DOHH2 (cell line): ENCODE measurements around the gene STAT5B.

Experiments
- H3F3A ChIP-seq: fragments of 200-600 bp; sonication (generic), shearing (Covaris generic); 2 replicates; pipeline ENCODE4 v1.6.0; 2016; ENCODE audit warnings: antibody characterized with exemption, mild to moderate bottlenecking; ENCODE audit not compliant: control insufficient read depth, insufficient read depth
- H3K27ac ChIP-seq: fragments of 200-600 bp; sonication (generic); 2 replicates; pipeline ENCODE4 v1.5.1; 2014; ENCODE audit warnings: low read depth, mild to moderate bottlenecking, low read length, moderate library complexity
- H3K27me3 ChIP-seq: fragments of 200-600 bp; sonication (generic); 2 replicates; pipeline ENCODE4 v1.6.1; 2014; ENCODE audit warnings: mild to moderate bottlenecking, low read length, mixed read lengths; ENCODE audit not compliant: control insufficient read depth
- H3K36me3 ChIP-seq: fragments of 200-600 bp; sonication (generic); 2 replicates; pipeline ENCODE4 v1.6.1; 2014; ENCODE audit warnings: mild to moderate bottlenecking, low read length, moderate library complexity, mixed read lengths; ENCODE audit not compliant: control insufficient read depth
- H3K4me1 ChIP-seq: fragments of 200-600 bp; sonication (generic); 2 replicates; pipeline ENCODE4 v1.6.1; 2014; ENCODE audit warnings: mild to moderate bottlenecking, low read length, mixed read lengths; ENCODE audit not compliant: control insufficient read depth
- H3K4me2 ChIP-seq: fragments of 200-600 bp; sonication (generic); 2 replicates; pipeline ENCODE4 v1.6.0; 2014; ENCODE audit warnings: mild to moderate bottlenecking, low read length, moderate library complexity
- H3K4me3 ChIP-seq: fragments of 200-600 bp; sonication (generic); 2 replicates; pipeline ENCODE4 v1.5.1; 2014; ENCODE audit warnings: mild to moderate bottlenecking, low read length, mixed read lengths
- H3K79me2 ChIP-seq: fragments of 200-600 bp; sonication (generic); 2 replicates; pipeline ENCODE4 v1.6.1; 2014; ENCODE audit warnings: mild to moderate bottlenecking, low read length, mixed read lengths; ENCODE audit not compliant: control insufficient read depth
- H3K9me2 ChIP-seq: fragments of 200-600 bp; sonication (generic); replicated peaks from 2 replicates; pipeline ENCODE4 v1.6.1; 2014; ENCODE audit warnings: mild to moderate bottlenecking, low read length, mixed read lengths; ENCODE audit not compliant: control insufficient read depth
- H3K9me3 ChIP-seq: fragments of 200-600 bp; sonication (generic); 2 replicates; pipeline ENCODE4 v1.6.1; 2014; ENCODE audit warnings: antibody characterized with exemption, low read length, mixed read lengths; ENCODE audit not compliant: control insufficient read depth, insufficient read depth
- H4K20me1 ChIP-seq: fragments of 200-600 bp; sonication (generic); 2 replicates; pipeline ENCODE4 v1.6.0; 2014; ENCODE audit warnings: low read depth, mild to moderate bottlenecking, antibody characterized with exemption, low read length, moderate library complexity; ENCODE audit not compliant: control insufficient read depth, insufficient read depth
- CTCF ChIP-seq: fragments of 200-600 bp; sonication (generic); IDR thresholded peaks from one replicate; pipeline ENCODE4 v1.5.1; 2014; ENCODE audit warnings: antibody characterized with exemption, mild to moderate bottlenecking, low read depth, low read length; ENCODE audit not compliant: poor library complexity, severe bottlenecking
- EZH2phosphoT487 ChIP-seq: fragments of 200-600 bp; sonication (generic); IDR thresholded peaks from 2 replicates; pipeline ENCODE4 v1.6.1; 2017; ENCODE audit warnings: borderline replicate concordance, mild to moderate bottlenecking, antibody characterized with exemption, low read length, moderate library complexity, mixed read lengths

Gene STAT5B

GRCh38 chr17:42200706-42201457 is 75.3 kb downstream of the STAT5B start:
- Histone ChIP-seq H3F3A (no peaks in the 10 kb centered on the region; the same call in 1 of the 2 replicates), H3K9me2 (no peaks in the 10 kb centered on the region), H3K4me1 (peaks cover 5% of the 10 kb centered on the region), H3K36me3 (peaks cover 32% of the 10 kb centered on the region; the same call in 1 of the 2 replicates), H3K79me2 (no peaks in the 10 kb centered on the region), H3K27me3 (no peaks in the 10 kb centered on the region), H3K4me3 (no peak overlapping the region), H3K4me2 (no peak overlapping the region), H4K20me1 (no peaks in the 10 kb centered on the region), H3K9me3 (no peaks in the 10 kb centered on the region), H3K27ac (no peak overlapping the region)
- TF ChIP-seq CTCF (no peak), EZH2phosphoT487 (no peak)

GRCh38 chr17:42199416-42200011 is 76.7 kb downstream of the STAT5B start:
- Histone ChIP-seq H3K27me3 (no peaks in the 10 kb centered on the region), H3K27ac (no peak overlapping the region), H4K20me1 (no peaks in the 10 kb centered on the region), H3K9me2 (no peaks in the 10 kb centered on the region), H3K36me3 (peaks cover 29% of the 10 kb centered on the region; the same call in 1 of the 2 replicates), H3K4me2 (no peak overlapping the region), H3K4me1 (peaks cover 10% of the 10 kb centered on the region), H3K9me3 (no peaks in the 10 kb centered on the region), H3K4me3 (no peak overlapping the region), H3F3A (no peaks in the 10 kb centered on the region; the same call in 1 of the 2 replicates), H3K79me2 (no peaks in the 10 kb centered on the region)
- no peak for TF ChIP-seq EZH2phosphoT487
- no peak for TF ChIP-seq CTCF

- no peaks in the 10 kb centered on the region for H3K27me3 ChIP-seq
- H3K4me1 ChIP-seq: peaks cover 12% of the 10 kb centered on the region
- H3K36me3 ChIP-seq: peaks cover 23% of the 10 kb centered on the region; the same call in 1 of the 2 replicates
- no peaks in the 10 kb centered on the region for H4K20me1 ChIP-seq
- TF ChIP-seq CTCF: no peak
- TF ChIP-seq EZH2phosphoT487: no peak
- H3K79me2 ChIP-seq: peaks cover 3% of the 10 kb centered on the region; the same call in 1 of the 2 replicates
- no peak overlapping the region for H3K4me2 ChIP-seq
- no peak overlapping the region for H3K4me3 ChIP-seq
- H3K9me3 ChIP-seq: no peaks in the 10 kb centered on the region
- H3F3A ChIP-seq: no peaks in the 10 kb centered on the region; the same call in 1 of the 2 replicates
- no peaks in the 10 kb centered on the region for H3K9me2 ChIP-seq
- H3K27ac ChIP-seq: no peak overlapping the region
These were observed 77.3 kb downstream of the STAT5B start for GRCh38 chr17:42198897-42199296.
